ENCODE data around the gene CEP128.

Gene CEP128

GRCh38 chr14:80901260-80901659, 40.3 kb downstream of the CEP128 start:
- no peak for DNase-seq

GRCh38 chr14:80872645-80873044, 68.9 kb downstream of the CEP128 start:
- no peak for DNase-seq

GRCh38 chr14:80868260-80868659, 73.3 kb downstream of the CEP128 start:
- no peak for DNase-seq

GRCh38 chr14:80867798-80868197, 73.7 kb downstream of the CEP128 start:
- DNase-seq, result no peak

GRCh38 chr14:80867091-80867490, 74.4 kb downstream of the CEP128 start:
- no peak for DNase-seq

- DNase-seq, result no peak
Measured at GRCh38 chr14:80865565-80865964, 76.0 kb downstream of the CEP128 start.

- no peak for DNase-seq
Measured at GRCh38 chr14:80862983-80863382, 78.6 kb downstream of the CEP128 start.

- no peak for DNase-seq
Measured at GRCh38 chr14:80862541-80862940, 79.0 kb downstream of the CEP128 start.

GRCh38 chr14:80850197-80850814, 91.2 kb downstream of the CEP128 start:
- DNase-seq, result peak in 1 of 5 donors; percentile 8

- no peak for DNase-seq
Measured at GRCh38 chr14:80847070-80847469, 94.5 kb downstream of the CEP128 start.

- no peak for DNase-seq
Measured at GRCh38 chr14:80845856-80846255, 95.7 kb downstream of the CEP128 start.

GRCh38 chr14:80844872-80845271, 96.7 kb downstream of the CEP128 start:
- DNase-seq, result no peak

GRCh38 chr14:80839743-80840142, 101.8 kb downstream of the CEP128 start:
- DNase-seq, result no peak

GRCh38 chr14:80809663-80810062, 131.9 kb downstream of the CEP128 start:
- DNase-seq, result peak in 1 of 5 donors; percentile 19

- no peak for DNase-seq
Measured at GRCh38 chr14:80805136-80805535, 136.4 kb downstream of the CEP128 start.

- DNase-seq, result peak in 1 of 5 donors; percentile 6
Measured at GRCh38 chr14:80798878-80799277, 142.7 kb downstream of the CEP128 start.

GRCh38 chr14:80798211-80798610, 143.3 kb downstream of the CEP128 start:
- no peak for DNase-seq

- no peak for DNase-seq
Measured at GRCh38 chr14:80792771-80793170, 148.8 kb downstream of the CEP128 start.

- no peak for DNase-seq
Measured at GRCh38 chr14:80787876-80788275, 153.7 kb downstream of the CEP128 start.

- DNase-seq, result no peak
Measured at GRCh38 chr14:80784820-80785219, 156.7 kb downstream of the CEP128 start.

- no peak for DNase-seq
Measured at GRCh38 chr14:80781972-80782367, 159.6 kb downstream of the CEP128 start.

GRCh38 chr14:80780500-80780899, 161.0 kb downstream of the CEP128 start:
- DNase-seq, result no peak

GRCh38 chr14:80776657-80777056, 164.9 kb downstream of the CEP128 start:
- DNase-seq, result no peak

- DNase-seq, result no peak
Measured at GRCh38 chr14:80776186-80776585, 165.4 kb downstream of the CEP128 start.

GRCh38 chr14:80772504-80772903, 169.0 kb downstream of the CEP128 start:
- no peak for DNase-seq

All from T-helper 1 cell (primary cell).